Endothelial cell of umbilical vein (primary cell): ENCODE measurements around the gene TRRAP. TPM values are rescaled to one million over a fixed set of nuclear protein-coding genes. Genes with fewer than 3 reads are reported as not detected.

Source experiments
- BruUV-seq: library from RNA; stranded (reverse); fragments of 400-500 nt; replicated peaks from 2 replicates; lab custom pipeline; 2021; lab: Mats Ljungman, UMichigan
- CTCF ChIA-PET: fragments of 300-600, 350-600 bp; sonication (Branson Sonifier 250); formaldehyde crosslinking; loops from one replicate; lab custom pipeline; 2021; ENCODE audit warnings: antibody characterized with exemption, inconsistent platforms; lab: Charles Lee
- POLR2A ChIA-PET: fragments of 300-600, 350-600 bp; sonication (Branson Sonifier 250); formaldehyde crosslinking; loops from one replicate; lab custom pipeline; 2021; ENCODE audit warnings: antibody characterized with exemption, inconsistent platforms; lab: Charles Lee
- DNase-seq: peaks from one replicate; pipeline ENCODE4 v3.0.0-alpha.2; 2011; ENCODE audit warnings: low read depth, low spot score
- FAIRE-seq: peaks from 2 replicates; lab custom pipeline; 2011; peaks lifted over from hg19 to GRCh38; lab: Jason Lieb, UNC
- H2AFZ ChIP-seq: 2 replicates; pipeline ENCODE4 v1.6.0; 2012; ENCODE audit warnings: low read depth, low read length, control low read depth, inconsistent platforms
- H3K27ac ChIP-seq: 2 replicates; pipeline ENCODE4 v1.5.1; 2011; ENCODE audit warnings: low read depth, mild to moderate bottlenecking, control low read depth, low read length, moderate library complexity; ENCODE audit not compliant: insufficient read depth
- H3K27me3 ChIP-seq, 2 experiments: 2 replicates each; pipeline versions ENCODE4 v1.6.0 to v1.6.1; 2011; ENCODE audit warnings: low read length in 2 of 2, mixed read lengths in 1 of 2; ENCODE audit not compliant: control insufficient read depth in 2 of 2, insufficient read depth in 2 of 2
- H3K36me3 ChIP-seq, 2 experiments: 2 replicates in 1 of 2; 3 replicates in 1 of 2; pipeline ENCODE4 v1.5.1; 2011; ENCODE audit warnings: low read length in 2 of 2, mild to moderate bottlenecking in 1 of 2, moderate library complexity in 1 of 2; ENCODE audit not compliant: control insufficient read depth in 2 of 2, insufficient read depth in 2 of 2; ENCODE audit errors: extremely low read depth in 1 of 2
- H3K4me1 ChIP-seq: 3 replicates; pipeline ENCODE4 v1.5.1; 2011; ENCODE audit warnings: mild to moderate bottlenecking, low read length; ENCODE audit not compliant: control insufficient read depth, insufficient read depth; ENCODE audit errors: extremely low read depth
- H3K4me2 ChIP-seq: 2 replicates; pipeline ENCODE4 v1.6.1; 2011; ENCODE audit warnings: low read length, control low read depth, mixed read lengths; ENCODE audit not compliant: insufficient read depth
- H3K4me3 ChIP-seq, 3 experiments: fragments of 200-600 bp in 1 of 3; sonication (generic), shearing (Covaris generic) in 1 of 3; replicated peaks in 1 of 3; 2 replicates each; pipeline ENCODE4 v1.5.1; 2011 to 2016; ENCODE audit warnings: control low read depth in 3 of 3, low read length in 3 of 3, mild to moderate bottlenecking in 2 of 3, inconsistent platforms in 1 of 3, low read depth in 1 of 3, moderate library complexity in 1 of 3; ENCODE audit not compliant: insufficient read depth in 1 of 3
- H3K79me2 ChIP-seq: 2 replicates; pipeline ENCODE4 v1.6.0; 2012; ENCODE audit warnings: low read length, inconsistent platforms; ENCODE audit not compliant: control insufficient read depth, insufficient read depth
- H3K9ac ChIP-seq: replicated peaks from 2 replicates; pipeline ENCODE3; 2011; ENCODE audit warnings: low read length, control low read depth; ENCODE audit not compliant: insufficient read depth; ENCODE audit errors: extremely low read depth
- H3K9me1 ChIP-seq: replicated peaks from 3 replicates; pipeline ENCODE4 v1.6.0; 2011; ENCODE audit warnings: mild to moderate bottlenecking, low read length; ENCODE audit not compliant: control insufficient read depth, insufficient read depth; ENCODE audit errors: extremely low read depth
- H3K9me3 ChIP-seq: replicated peaks from 2 replicates; pipeline ENCODE4 v1.5.1; 2012; ENCODE audit warnings: low read length, inconsistent platforms; ENCODE audit not compliant: control insufficient read depth, insufficient read depth
- H4K20me1 ChIP-seq: replicated peaks from 2 replicates; pipeline ENCODE3; 2011; ENCODE audit warnings: mild to moderate bottlenecking, low read length; ENCODE audit not compliant: control insufficient read depth, insufficient read depth; ENCODE audit errors: extremely low read depth
- CTCF ChIP-seq, 2 donors: IDR thresholded peaks; 1 replicate in 1 of 2; 2 replicates in 1 of 2; pipeline ENCODE4 v1.5.1; 2011; ENCODE audit warnings: low read length in 2 of 2, mild to moderate bottlenecking in 2 of 2, moderate library complexity in 2 of 2, control low read depth in 1 of 2, inconsistent platforms in 1 of 2, low read depth in 1 of 2; ENCODE audit not compliant: insufficient read depth in 1 of 2; ENCODE audit errors: extremely low read depth in 1 of 2
- EZH2 ChIP-seq: IDR thresholded peaks from 2 replicates; pipeline ENCODE4 v1.6.1; 2012; ENCODE audit warnings: borderline replicate concordance, low read depth, mild to moderate bottlenecking, moderate library complexity, low read length, inconsistent platforms; ENCODE audit not compliant: severe bottlenecking
- FOS ChIP-seq: IDR thresholded peaks from 2 replicates; pipeline ENCODE4 v1.6.1; 2011; ENCODE audit warnings: mild to moderate bottlenecking, low read length, moderate library complexity, borderline replicate concordance; ENCODE audit not compliant: insufficient read depth
- GATA2 ChIP-seq: IDR thresholded peaks from 2 replicates; pipeline ENCODE4 v1.7.0; 2011; ENCODE audit warnings: low read depth, mild to moderate bottlenecking, moderate library complexity, mixed read lengths, low read length; ENCODE audit not compliant: insufficient read length, insufficient read depth
- JUN ChIP-seq: IDR thresholded peaks from 2 replicates; pipeline ENCODE4 v1.6.1; 2011; ENCODE audit warnings: borderline replicate concordance, low read depth; ENCODE audit not compliant: insufficient read length, insufficient read depth
- MAX ChIP-seq: IDR thresholded peaks from 2 replicates; pipeline ENCODE4 v1.6.1; 2011; ENCODE audit not compliant: insufficient read depth, insufficient read length
- MYC ChIP-seq: IDR thresholded peaks from one replicate; pipeline ENCODE4 v1.6.1; 2011; ENCODE audit warnings: mild to moderate bottlenecking, low read depth, low read length
- POLR2A ChIP-seq: IDR thresholded peaks from 2 replicates; pipeline ENCODE4 v1.6.1; 2012; ENCODE audit warnings: low read depth, mild to moderate bottlenecking, control low read depth, low read length
- POLR2AphosphoS5 ChIP-seq: IDR thresholded peaks from 2 replicates; pipeline ENCODE4 v1.6.1; 2012; ENCODE audit warnings: low read depth, mild to moderate bottlenecking, control low read depth, low read length, moderate library complexity; ENCODE audit not compliant: insufficient read depth
- dilution Hi-C: fragments of 300-500 bp; cut with MboI; formaldehyde crosslinking; loops from one replicate; pipeline ENCODE4 v1.15.0; 2019; ENCODE audit warnings: low sequenced_read_pairs; ENCODE audit not compliant: extremely low pct_ligation_motif_present
- intact Hi-C: fragments of 100-400 bp; cut with micrococcal nuclease; formaldehyde crosslinking; loops from one replicate; pipeline ENCODE4 v1.10.0; 2022
- polyA plus RNA-seq, 4 experiments: library from polyadenylated mRNA; depleted of rRNA in 3 of 4; stranded (reverse) in 3 of 4; unstranded in 1 of 4; fragments of >200 nt; gene quantifications; 2 replicates each; pipeline versions ENCODE4 v1.2.1 to v1.2.3, GENCODE V29; 2011 to 2012; ENCODE audit warnings: missing spikeins in 1 of 4
- total RNA-seq: library from RNA; stranded (reverse); gene quantifications from 2 replicates; pipeline ENCODE4 v1.2.3, GENCODE V29; 2021

Gene TRRAP
- total and polyA plus RNA-seq, 2 donors (not counting 3 experiments of a cell fraction or from before 2014, with no cell fraction given): 21.8 to 45.8 TPM

- DNase-seq (no peak), FAIRE-seq (no peak)
- H3K36me3 ChIP-seq: peaks cover 34 to 47% of the 10 kb centered on the region in 2 experiments
- ChIA-PET POLR2A (no interaction called here), CTCF (interaction anchor here (1.3 kb wide), 1 partner anchor 48 kb away, joined by 3 read pairs; no protein-coding TSS in a partner anchor)
- no peak overlapping the region for H2AFZ ChIP-seq
- TF ChIP-seq POLR2AphosphoS5: no peak
- no peak for TF ChIP-seq CTCF (IDR thresholded peaks at IDR 0.05; ENCODE audit: extremely low read depth in 1 of 2, insufficient read depth in 1 of 2, low read depth in 1 of 2, low read length in 2 of 2)
- TF ChIP-seq GATA2: no peak
- no peak for TF ChIP-seq MYC
- TF ChIP-seq POLR2A: no peak
- no peak for TF ChIP-seq EZH2
- TF ChIP-seq MAX: no peak
- no peak for TF ChIP-seq FOS
- no peak for TF ChIP-seq JUN
- intact Hi-C loops: no loop called here
- H3K4me1 ChIP-seq: no peaks in the 10 kb centered on the region
- H4K20me1 ChIP-seq: peaks cover 2% of the 10 kb centered on the region
- H3K27me3 ChIP-seq: no peaks in the 10 kb centered on the region
- no peaks in the 10 kb centered on the region for H3K79me2 ChIP-seq
- H3K9me3 ChIP-seq: no peaks in the 10 kb centered on the region
- dilution Hi-C loops: no loop called here
- no peak overlapping the region for H3K27ac ChIP-seq
- H3K4me3 ChIP-seq: no peak overlapping the region
- no peaks in the 10 kb centered on the region for H3K9me1 ChIP-seq
- no peak overlapping the region for H3K9ac ChIP-seq
- no peak overlapping the region for H3K4me2 ChIP-seq
- BruUV-seq: no TSS peak
Measured at GRCh38 chr7:98902523-98902922, 24.2 kb downstream of the TRRAP start.
